ENCODE results near the gene CCDC33.

Gene CCDC33

DNA sequence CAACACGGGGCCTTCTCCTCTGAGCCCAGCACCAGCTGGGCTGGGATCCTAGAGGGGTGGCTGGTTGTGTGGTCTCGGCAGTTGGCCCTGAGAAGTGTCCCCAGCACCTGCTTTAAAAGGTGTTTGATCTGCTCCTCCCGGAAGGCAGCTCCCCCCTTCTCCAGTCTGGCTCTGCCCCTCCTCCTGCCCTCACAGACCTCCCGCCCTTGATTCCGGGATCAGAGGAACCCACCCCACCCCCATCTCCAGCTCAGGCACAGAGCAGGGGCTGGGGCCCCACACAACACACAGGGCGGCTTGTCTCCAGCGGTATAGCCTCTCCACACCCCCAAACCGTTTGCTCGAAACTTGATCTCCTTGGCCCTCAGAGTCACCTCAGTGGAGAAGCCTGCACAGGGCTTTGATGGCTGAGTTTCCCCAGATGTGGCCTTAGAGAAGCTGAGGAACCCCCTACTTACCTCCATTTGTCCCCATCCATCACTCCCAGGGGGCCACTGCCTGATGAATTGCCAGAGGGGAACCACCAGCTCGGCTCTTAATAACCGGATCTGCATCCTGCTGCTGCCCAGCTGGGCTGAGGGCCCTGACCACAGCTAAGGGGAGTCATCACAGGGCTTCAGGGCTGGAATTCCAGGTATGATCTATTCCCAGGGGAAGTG, 27.1 kb upstream of the CCDC33 start:
- Histone ChIP-seq H3K36me3 (ENCODE audit: control insufficient read depth, insufficient read depth, low read length) (no peaks in the 10 kb centered on the region), H3K27ac (ENCODE audit: low read depth, low read length, severe bottlenecking) (peak overlapping the region; percentile 66), H3K4me1 (ENCODE audit: control insufficient read depth, insufficient read depth, low read length, poor library complexity, severe bottlenecking) (peaks cover 53% of the 10 kb centered on the region), H3K4me3 (ENCODE audit: extremely low read depth, insufficient read depth, low read length, poor library complexity, severe bottlenecking) (no peak overlapping the region), H3K9me3 (ENCODE audit: control insufficient read depth, low read length) (no peaks in the 10 kb centered on the region)
- WGBS, 2 experiments (ENCODE audit: insufficient coverage in 2 of 2): 8 to 14% methylated on average over 9 of the region's 11 CpGs

DNA sequence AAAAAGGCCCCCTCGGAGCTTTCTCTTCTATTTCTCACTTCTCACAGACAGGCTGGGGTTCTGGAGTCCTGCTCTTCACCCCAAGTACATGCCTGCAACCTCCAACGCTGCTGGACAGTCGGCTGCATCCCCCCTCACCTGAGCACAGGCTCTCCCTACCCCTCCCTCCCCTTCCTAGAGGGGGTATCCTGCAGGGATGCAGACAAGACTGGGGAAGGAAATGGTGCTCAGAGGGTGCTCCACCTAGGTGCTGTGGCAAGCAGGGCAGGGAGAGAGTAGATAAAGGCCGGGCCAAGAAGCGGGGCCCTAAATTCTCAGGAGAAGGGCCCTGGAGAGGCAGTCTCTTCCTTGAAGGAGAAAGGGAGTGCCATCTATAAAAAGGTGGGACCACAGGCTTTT, 26.6 kb upstream of the CCDC33 start:
- Histone ChIP-seq H3K9me3 (ENCODE audit: control insufficient read depth, low read length) (no peaks in the 10 kb centered on the region), H3K4me1 (ENCODE audit: control insufficient read depth, insufficient read depth, low read length, poor library complexity, severe bottlenecking) (peaks cover 54% of the 10 kb centered on the region), H3K4me3 (ENCODE audit: extremely low read depth, insufficient read depth, low read length, poor library complexity, severe bottlenecking) (no peak overlapping the region), H3K27ac (ENCODE audit: low read depth, low read length, severe bottlenecking) (peak overlapping the region; percentile 81), H3K36me3 (ENCODE audit: control insufficient read depth, insufficient read depth, low read length) (no peaks in the 10 kb centered on the region)
- WGBS, 2 experiments (ENCODE audit: insufficient coverage in 2 of 2): 51 to 57% methylated on average over 3 to 4 of the region's 5 CpGs

DNA sequence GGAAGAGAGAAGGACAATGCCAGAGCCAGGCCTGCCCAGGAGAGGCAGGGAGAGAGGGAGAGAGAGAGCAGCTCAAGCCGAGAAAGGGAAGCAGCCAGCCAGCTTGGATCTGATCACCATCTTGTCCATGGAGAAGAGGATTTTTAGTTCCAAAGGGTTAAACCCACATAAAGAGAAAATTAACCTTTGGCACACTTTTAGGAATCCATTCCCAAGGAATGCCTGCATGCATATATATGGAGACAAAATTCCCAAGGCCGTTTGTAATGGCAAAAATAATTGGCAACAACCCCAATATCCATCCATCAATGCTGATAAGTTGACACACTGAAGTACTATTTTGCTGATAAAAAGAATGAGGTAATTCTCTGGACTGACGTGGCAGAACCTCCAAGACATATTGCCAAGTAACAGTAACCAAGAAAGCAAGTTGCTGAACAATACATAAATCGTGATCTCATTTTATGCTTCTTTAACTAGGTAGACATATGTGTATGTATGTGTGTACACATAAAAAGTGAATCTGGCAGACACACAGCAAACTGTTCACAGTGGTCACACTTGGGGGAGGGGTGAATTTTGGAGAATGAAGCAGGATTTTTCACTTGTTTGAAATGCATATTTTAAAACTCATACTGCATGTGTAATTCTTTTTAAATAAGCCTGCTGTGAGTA, 26.0 kb upstream of the CCDC33 start:
- no peak overlapping the region for H3K4me3 ChIP-seq (ENCODE audit: extremely low read depth, insufficient read depth, low read length, poor library complexity, severe bottlenecking)
- H3K4me1 ChIP-seq (ENCODE audit: control insufficient read depth, insufficient read depth, low read length, poor library complexity, severe bottlenecking): peaks cover 58% of the 10 kb centered on the region
- H3K27ac ChIP-seq (ENCODE audit: low read depth, low read length, severe bottlenecking): peak overlapping the region; percentile 81
- H3K36me3 ChIP-seq (ENCODE audit: control insufficient read depth, insufficient read depth, low read length): no peaks in the 10 kb centered on the region
- H3K9me3 ChIP-seq (ENCODE audit: control insufficient read depth, low read length): no peaks in the 10 kb centered on the region
- 95% methylated on average over 2 of the region's 4 CpGs; no CpG with 5 or more reads in 1 of the 2 experiments for WGBS, 2 experiments (ENCODE audit: insufficient coverage in 2 of 2)

DNA sequence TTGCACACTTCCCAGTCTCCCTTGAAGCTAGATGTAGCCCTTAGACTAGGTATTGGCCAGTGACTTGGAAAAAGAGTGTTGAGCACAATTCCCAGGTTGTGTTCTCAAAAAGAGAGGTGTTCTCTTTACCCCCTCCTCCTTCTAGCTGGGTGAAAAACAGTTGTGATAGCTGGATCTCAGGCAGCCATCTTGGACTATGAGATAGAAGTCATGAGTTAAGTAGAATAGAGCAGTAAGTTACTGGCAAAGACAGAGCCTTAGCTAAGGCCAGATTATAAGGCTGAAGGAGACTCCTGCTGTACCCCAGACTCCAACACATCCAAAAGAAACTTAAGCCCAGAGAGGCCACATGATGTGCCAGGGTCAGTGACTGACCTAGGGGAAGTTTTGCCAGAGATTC, 25.4 kb upstream of the CCDC33 start:
- H3K36me3 ChIP-seq (ENCODE audit: control insufficient read depth, insufficient read depth, low read length): no peaks in the 10 kb centered on the region
- peaks cover 63% of the 10 kb centered on the region for H3K4me1 ChIP-seq (ENCODE audit: control insufficient read depth, insufficient read depth, low read length, poor library complexity, severe bottlenecking)
- no peak overlapping the region for H3K4me3 ChIP-seq (ENCODE audit: extremely low read depth, insufficient read depth, low read length, poor library complexity, severe bottlenecking)
- no peaks in the 10 kb centered on the region for H3K9me3 ChIP-seq (ENCODE audit: control insufficient read depth, low read length)
- peak overlapping the region; percentile 81 for H3K27ac ChIP-seq (ENCODE audit: low read depth, low read length, severe bottlenecking)

DNA sequence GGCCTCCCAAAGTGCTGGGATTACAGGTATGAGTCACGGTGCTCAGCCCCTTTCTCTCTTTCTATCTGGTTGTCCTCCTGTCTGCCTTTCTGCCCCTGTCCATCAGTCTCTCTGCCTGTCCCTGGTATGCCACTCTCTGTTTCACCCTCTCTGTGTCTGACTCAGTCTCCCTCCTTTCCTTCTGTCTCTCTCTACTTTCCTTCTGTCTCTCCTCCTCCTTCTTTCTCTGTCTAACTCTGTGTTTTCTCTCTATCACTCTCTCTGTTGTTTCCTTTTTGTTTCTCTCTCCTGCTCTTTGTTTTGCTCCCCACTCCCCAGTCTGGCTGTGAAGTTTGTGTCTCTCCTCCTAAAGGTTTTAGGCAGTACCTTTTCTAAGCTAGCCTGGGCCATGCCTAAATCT, 24.5 kb upstream of the CCDC33 start:
- Histone ChIP-seq H3K4me3 (ENCODE audit: extremely low read depth, insufficient read depth, low read length, poor library complexity, severe bottlenecking) (no peak overlapping the region), H3K27ac (ENCODE audit: low read depth, low read length, severe bottlenecking) (no peak overlapping the region), H3K9me3 (ENCODE audit: control insufficient read depth, low read length) (no peaks in the 10 kb centered on the region), H3K4me1 (ENCODE audit: control insufficient read depth, insufficient read depth, low read length, poor library complexity, severe bottlenecking) (peaks cover 67% of the 10 kb centered on the region), H3K36me3 (ENCODE audit: control insufficient read depth, insufficient read depth, low read length) (no peaks in the 10 kb centered on the region)
- 92 to 96% methylated on average over 1 of the region's 1 CpG for WGBS, 2 experiments (ENCODE audit: insufficient coverage in 2 of 2)

DNA sequence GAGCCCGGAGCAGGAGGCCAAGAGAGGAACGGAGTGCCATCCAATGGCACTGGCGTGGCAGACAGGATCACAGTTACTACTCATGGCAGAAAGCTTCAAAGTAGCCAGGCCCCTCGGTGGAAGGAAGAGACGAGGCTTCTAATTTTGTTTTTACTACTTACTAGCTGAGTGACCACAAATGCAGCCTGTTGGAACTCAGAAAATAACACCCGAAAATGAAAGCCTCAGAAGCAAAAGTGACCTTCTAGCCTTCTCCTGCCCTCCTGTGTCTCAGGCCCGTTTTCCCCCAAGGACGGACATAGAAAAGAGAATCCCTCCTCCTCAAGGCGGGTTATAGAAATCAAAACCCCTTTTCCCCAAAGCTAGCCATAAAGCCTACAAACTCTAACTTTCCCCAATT, 23.6 kb upstream of the CCDC33 start:
- Histone ChIP-seq H3K9me3 (ENCODE audit: control insufficient read depth, low read length) (no peaks in the 10 kb centered on the region), H3K4me3 (ENCODE audit: extremely low read depth, insufficient read depth, low read length, poor library complexity, severe bottlenecking) (no peak overlapping the region), H3K4me1 (ENCODE audit: control insufficient read depth, insufficient read depth, low read length, poor library complexity, severe bottlenecking) (peaks cover 67% of the 10 kb centered on the region), H3K36me3 (ENCODE audit: control insufficient read depth, insufficient read depth, low read length) (no peaks in the 10 kb centered on the region), H3K27ac (ENCODE audit: low read depth, low read length, severe bottlenecking) (peak overlapping the region; percentile 5)
- 84 to 87% methylated on average over 4 to 9 of the region's 9 CpGs for WGBS, 2 experiments (ENCODE audit: insufficient coverage in 2 of 2)

DNA sequence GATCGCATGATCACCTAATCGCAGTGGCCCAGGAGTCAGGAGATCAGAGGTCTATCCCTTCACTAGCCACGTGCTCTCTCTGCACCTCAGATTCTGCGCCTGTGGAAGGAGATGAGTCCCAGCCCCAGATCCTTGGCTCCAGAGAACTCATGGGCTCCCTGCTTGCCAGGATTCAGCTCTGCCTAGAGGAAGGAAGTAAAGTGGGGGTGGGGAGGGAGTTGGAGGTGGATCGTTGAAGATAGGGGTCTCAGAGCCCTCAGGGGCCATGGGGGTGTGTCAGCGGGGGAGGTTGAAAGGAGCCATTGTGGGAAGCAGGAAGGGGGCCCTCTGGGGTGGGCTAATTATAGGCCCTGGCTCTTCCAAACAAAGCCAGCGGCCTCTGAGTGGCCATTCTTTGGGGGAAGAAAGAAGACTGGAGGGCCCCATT, 22.3 kb upstream of the CCDC33 start:
- 33 to 37% methylated on average over 4 to 7 of the region's 7 CpGs for WGBS, 2 experiments (ENCODE audit: insufficient coverage in 2 of 2)
- Histone ChIP-seq H3K36me3 (ENCODE audit: control insufficient read depth, insufficient read depth, low read length) (no peaks in the 10 kb centered on the region), H3K4me1 (ENCODE audit: control insufficient read depth, insufficient read depth, low read length, poor library complexity, severe bottlenecking) (peaks cover 62% of the 10 kb centered on the region), H3K27ac (ENCODE audit: low read depth, low read length, severe bottlenecking) (peak overlapping the region; percentile 92), H3K9me3 (ENCODE audit: control insufficient read depth, low read length) (no peaks in the 10 kb centered on the region), H3K4me3 (ENCODE audit: extremely low read depth, insufficient read depth, low read length, poor library complexity, severe bottlenecking) (no peak overlapping the region)

DNA sequence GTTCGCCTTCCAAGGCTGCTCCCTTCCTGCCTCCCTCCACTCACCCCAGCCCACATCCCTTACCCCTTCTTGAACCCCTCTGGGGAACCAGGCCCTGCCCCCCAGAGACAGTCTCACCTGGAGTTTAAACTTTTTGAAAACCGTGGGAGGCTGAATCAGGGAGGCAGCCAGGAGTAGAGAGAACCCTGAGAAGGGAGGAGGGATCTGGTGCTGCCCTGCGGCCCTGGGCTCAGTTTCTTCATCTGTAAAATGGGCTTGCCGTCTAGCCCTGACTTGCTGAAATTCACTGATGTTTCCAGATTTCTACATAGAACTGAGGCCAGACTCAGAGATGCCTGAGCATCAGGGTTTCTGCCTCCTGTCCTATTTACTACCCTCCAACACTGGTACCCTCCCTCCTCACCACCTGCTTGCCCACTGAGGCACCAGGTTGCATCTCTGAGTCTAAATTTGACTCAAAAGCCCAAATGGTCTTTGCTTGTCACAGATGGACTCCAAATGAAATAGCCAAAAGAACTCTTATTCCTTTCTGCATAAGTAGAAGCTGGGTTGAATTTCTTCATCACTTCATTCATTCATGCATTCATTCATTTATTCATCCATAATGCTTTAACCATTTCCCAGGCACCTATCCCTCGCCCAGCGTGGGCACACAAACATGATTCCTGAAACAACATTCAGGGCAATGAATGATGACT, 21.7 kb upstream of the CCDC33 start:
- WGBS, 2 experiments (ENCODE audit: insufficient coverage in 2 of 2): 58 to 59% methylated on average over 3 to 4 of the region's 6 CpGs
- Histone ChIP-seq H3K4me1 (ENCODE audit: control insufficient read depth, insufficient read depth, low read length, poor library complexity, severe bottlenecking) (peaks cover 56% of the 10 kb centered on the region), H3K27ac (ENCODE audit: low read depth, low read length, severe bottlenecking) (peak overlapping the region; percentile 92), H3K4me3 (ENCODE audit: extremely low read depth, insufficient read depth, low read length, poor library complexity, severe bottlenecking) (no peak overlapping the region), H3K36me3 (ENCODE audit: control insufficient read depth, insufficient read depth, low read length) (no peaks in the 10 kb centered on the region), H3K9me3 (ENCODE audit: control insufficient read depth, low read length) (no peaks in the 10 kb centered on the region)

DNA sequence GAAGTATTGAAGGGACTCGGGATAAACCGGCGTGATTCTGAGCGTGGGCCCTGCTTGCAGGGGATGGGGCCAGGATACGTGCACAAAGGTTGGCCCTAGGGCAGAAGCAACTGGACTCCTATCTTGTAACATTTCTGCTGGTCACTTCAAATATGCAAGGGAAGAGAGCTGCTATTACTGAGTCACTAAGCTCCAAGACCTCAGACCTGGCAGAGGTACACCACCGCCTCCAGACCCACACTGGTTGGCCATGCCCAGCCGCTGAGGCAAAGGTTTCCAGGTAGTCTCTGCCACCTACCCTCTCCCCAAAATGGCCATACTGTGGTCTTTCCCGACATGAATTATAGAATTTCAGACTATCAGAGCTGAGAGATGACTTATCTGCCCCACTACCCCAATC, 20.2 kb upstream of the CCDC33 start:
- WGBS, 2 experiments (ENCODE audit: insufficient coverage in 2 of 2): 87% methylated on average over 7 to 8 of the region's 8 CpGs
- Histone ChIP-seq H3K4me3 (ENCODE audit: extremely low read depth, insufficient read depth, low read length, poor library complexity, severe bottlenecking) (no peak overlapping the region), H3K27ac (ENCODE audit: low read depth, low read length, severe bottlenecking) (no peak overlapping the region), H3K4me1 (ENCODE audit: control insufficient read depth, insufficient read depth, low read length, poor library complexity, severe bottlenecking) (peaks cover 44% of the 10 kb centered on the region), H3K9me3 (ENCODE audit: control insufficient read depth, low read length) (no peaks in the 10 kb centered on the region), H3K36me3 (ENCODE audit: control insufficient read depth, insufficient read depth, low read length) (no peaks in the 10 kb centered on the region)

DNA sequence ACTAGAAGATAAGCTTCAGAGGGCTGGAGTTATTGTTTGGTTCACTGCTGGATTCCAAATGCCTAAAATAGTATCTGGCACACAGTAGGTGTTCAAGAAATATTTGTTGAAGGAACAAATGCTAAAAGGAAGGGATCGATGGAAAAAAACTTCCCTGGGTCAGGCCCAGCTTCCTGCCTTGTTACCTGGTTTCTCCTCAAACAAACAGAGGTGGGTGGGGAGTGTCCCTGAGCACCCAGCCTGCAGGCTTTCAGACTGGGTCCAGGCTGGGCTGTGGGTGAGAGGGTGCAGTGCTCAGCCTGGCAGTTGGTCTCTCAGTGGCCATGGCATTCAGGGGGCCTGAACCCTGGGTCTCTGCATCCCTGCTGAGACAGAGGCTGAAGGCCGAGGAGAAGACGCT, 19.2 kb upstream of the CCDC33 start:
- 91 to 100% methylated on average over 3 of the region's 3 CpGs for WGBS, 2 experiments (ENCODE audit: insufficient coverage in 2 of 2)
- H3K9me3 ChIP-seq (ENCODE audit: control insufficient read depth, low read length): no peaks in the 10 kb centered on the region
- H3K27ac ChIP-seq (ENCODE audit: low read depth, low read length, severe bottlenecking): no peak overlapping the region
- peaks cover 49% of the 10 kb centered on the region for H3K4me1 ChIP-seq (ENCODE audit: control insufficient read depth, insufficient read depth, low read length, poor library complexity, severe bottlenecking)
- no peak overlapping the region for H3K4me3 ChIP-seq (ENCODE audit: extremely low read depth, insufficient read depth, low read length, poor library complexity, severe bottlenecking)
- H3K36me3 ChIP-seq (ENCODE audit: control insufficient read depth, insufficient read depth, low read length): no peaks in the 10 kb centered on the region

Data from mesodermal cell (in vitro differentiated cells).